Stimulated activated naive CD4-positive, alpha-beta T cell (primary cell): ENCODE measurements around the gene ZNF718.
"Not testable (repeated sequence)": the region's sequence is repeated elsewhere in the genome, so short reads cannot be mapped to it uniquely, and the experiment has no call there.

Source experiments
- DNase-seq, 6 experiments: peaks; one replicate each; lab custom pipeline; 2025; lab: John Stamatoyannopoulos, UW

ZNF718 gene

DNA sequence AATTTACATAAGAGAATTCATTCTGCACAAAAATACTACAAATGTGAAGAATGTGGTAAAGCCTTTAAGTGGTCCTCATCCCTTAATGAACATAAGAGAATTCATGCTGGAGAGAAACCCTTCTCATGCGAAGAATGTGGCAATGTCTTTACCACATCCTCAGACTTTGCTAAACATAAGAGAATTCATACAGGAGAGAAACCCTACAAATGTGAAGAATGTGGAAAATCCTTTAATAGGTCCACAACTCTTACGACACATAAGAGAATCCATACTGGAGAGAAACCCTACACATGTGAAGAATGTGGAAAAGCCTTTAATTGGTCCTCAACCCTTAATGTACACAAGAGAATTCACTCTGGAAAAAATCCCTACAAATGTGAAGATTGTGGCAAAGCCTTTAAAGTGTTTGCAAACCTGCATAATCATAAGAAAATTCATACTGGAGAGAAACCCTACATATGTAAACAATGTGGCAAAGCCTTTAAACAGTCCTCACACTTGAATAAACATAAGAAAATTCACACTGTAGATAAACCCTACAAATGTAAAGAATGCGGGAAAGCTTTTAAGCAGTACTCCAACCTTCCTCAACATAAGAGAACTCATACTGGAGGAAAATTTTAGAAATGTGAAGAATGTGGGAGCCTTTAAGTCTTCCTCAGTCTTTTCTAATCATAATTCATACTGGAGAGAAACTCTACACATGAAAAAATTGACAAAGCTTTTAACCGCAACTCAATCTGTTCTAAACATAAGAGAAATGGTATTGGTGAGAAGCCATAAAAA lies 37.4 kb downstream of the ZNF718 start:
- no peak for DNase-seq

DNA sequence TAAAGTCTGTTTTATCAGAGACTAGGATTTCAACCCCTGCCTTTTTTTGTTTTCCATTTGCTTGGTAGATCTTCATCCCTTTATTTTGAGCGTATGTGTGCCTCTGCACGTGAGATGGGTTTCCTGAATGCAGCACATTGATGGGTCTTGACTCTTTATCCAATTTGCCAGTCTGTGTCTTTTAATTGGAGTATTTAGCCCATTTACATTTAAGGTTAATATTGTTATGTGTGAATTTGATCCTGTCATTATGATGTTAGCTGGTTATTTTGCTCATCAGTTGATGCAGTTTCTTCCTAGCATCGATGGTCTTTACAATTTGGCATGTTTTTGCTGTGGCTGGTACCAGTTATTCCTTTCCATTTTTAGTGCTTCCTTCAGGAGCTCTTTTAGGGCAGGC lies 45.3 kb downstream of the ZNF718 start:
- not testable (repeated sequence) for DNase-seq

DNA sequence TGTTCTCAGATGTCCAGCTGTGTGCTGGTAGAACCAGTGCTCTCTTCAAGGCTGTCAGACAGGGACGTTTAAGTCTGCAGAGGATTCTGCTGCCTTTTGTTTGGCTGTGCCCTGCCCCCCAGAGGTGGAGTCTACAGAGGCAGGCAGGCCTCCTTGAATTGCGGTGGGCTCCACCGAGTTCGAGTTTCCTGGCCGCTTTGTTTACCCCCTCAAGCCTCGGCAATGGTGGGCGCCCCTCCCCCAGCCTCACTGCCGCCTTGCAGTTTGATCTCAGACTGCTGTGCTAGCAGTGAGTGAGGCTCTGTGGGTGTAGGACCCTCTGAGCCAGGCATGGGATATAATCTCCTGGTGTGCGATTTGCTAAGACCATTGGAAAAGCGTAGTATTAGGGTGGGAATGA lies 47.0 kb downstream of the ZNF718 start:
- DNase-seq = not testable (repeated sequence)

DNA sequence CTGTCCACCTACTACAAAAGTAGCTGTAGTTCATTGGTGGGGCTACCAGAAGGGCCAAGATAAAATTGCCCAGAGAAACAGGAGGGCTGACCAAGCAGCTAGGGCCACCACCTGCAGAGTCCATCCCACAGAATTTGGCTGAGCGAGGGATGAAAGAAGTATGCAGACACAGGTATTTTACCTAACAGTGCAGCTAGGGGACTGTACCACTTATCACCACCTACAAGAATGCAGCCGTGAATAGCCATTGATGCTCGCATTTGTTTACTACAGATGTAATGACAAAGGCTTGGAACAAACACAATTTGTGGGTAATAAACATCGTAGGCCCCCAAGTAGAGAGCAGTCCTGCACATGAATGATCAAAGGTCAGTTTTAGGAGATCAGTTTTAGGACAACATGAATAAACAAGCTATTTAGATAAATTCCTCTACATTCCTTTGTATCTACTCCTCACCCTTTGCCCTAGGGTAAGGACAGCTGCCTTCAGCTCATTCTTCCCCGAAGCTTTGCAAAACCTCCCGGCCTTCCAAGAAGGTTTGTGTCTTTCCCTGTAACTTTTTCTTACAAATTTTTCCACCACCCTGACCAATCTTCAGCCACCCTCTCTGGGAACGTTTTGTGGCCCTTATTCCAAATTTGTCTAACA lies 49.5 kb downstream of the ZNF718 start:
- no peak for DNase-seq

DNA sequence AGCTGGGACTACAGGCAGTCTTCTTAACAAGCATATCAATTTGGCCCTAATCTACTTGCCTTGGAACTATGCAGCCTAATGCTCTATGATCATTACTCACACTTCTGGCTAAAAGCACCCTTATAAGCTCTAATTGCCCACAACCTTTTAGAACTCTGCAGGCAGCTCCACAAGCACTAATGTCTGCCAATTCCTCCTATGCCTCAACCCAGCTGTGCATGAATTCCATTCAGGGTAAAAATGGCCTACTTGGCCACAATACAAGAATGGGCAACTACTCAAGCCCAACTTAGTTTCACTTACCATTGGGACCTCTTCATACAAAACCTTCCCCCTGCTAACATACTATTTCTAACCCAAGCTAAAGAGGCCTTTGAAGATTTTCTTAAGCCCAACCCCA lies 51.7 kb downstream of the ZNF718 start:
- no peak for DNase-seq

DNA sequence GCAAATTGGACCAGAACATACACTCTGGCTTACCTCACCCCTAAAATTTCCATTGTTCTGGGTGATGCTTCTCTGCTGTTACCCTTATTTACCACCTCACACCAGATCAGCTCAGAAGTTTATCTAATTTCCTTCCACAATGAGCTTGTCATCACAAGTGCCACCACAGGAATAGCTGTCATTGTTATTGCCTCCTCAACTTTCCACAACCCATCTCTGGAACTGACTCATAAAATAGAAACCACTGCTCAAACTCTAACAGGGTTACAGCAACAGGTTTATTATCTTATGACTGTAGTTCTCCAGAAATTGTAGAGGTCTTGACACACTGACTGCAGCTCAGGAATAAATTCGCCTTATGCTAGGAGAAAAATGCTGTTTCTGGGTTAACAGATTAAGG lies 52.7 kb downstream of the ZNF718 start:
- DNase-seq = no peak

DNA sequence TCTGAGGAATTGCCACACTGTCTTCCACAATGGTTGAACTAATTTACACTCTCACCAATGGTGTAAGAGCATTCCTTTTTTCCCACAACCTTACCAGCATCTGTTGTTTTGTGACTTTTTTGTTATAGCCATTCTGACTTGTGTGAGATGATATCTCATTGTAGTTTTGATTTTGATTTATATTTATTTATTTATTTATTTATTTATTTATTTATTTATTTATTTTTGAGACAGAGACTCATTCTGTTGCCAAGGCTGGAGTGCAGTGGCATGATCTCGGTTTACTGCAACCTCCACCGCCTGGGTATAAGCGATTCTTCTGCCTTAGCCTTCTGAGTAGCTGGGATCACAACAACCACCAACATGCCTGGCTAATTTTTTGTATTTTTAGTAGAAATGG lies 57.9 kb downstream of the ZNF718 start:
- DNase-seq = not testable (repeated sequence)

DNA sequence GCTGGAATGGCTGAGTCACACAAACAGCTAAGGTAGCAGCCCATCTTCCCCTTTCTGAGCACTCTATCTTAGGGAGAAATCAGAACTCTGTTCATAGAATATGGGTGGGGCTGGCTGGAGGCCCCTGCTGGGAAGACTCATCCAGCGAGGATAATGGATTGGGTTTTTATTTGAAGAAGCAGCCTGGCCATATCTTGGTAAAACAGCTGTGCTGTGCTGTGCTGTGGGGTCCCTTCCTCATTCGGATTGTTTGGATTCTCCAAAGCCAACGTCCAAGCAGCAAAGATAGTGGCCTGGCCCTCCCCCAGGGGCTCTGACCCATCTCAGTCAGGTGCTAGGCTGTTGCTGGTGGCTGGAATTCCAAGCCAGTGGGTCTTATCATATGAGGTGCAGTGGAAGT lies 63.8 kb downstream of the ZNF718 start:
- DNase-seq = no peak

DNA sequence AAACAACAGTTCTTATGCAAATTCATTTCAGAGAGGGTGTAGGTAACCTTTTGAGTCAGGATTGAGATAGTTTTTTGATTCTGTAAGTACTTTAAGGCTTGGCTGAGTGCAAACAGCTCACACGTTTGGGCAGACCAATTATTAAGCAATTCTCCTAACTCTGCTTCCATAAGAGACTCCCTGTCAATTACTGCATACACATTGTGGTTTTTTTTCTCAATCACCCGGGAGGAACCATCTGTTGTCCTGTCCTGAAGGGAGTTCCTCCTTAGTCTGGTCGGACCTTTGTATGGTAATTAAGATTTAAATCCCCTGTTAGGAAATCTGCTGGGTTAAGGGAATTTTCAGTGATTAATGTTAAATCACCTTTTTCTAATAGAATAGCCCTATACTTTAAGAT lies 70.9 kb downstream of the ZNF718 start:
- DNase-seq = not testable (repeated sequence)

DNA sequence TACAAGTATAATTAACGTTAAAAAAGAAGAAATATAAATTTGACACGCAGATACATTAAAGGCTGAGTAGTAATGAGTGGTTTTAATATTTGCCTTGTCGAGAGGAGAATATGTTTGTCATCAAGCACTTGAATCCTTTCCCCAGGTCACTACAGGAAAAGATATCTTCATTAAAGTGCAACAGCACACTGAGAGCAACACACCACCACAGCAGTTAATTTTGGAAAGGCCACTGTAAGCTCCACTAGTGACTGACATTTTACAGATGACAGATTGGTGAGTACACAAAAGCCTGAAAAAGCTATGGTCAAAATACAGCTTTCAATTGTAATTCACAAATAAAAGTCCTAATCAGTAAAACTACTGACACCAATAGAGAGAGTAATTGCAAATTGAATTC lies 76.6 kb downstream of the ZNF718 start:
- no peak for DNase-seq

DNA sequence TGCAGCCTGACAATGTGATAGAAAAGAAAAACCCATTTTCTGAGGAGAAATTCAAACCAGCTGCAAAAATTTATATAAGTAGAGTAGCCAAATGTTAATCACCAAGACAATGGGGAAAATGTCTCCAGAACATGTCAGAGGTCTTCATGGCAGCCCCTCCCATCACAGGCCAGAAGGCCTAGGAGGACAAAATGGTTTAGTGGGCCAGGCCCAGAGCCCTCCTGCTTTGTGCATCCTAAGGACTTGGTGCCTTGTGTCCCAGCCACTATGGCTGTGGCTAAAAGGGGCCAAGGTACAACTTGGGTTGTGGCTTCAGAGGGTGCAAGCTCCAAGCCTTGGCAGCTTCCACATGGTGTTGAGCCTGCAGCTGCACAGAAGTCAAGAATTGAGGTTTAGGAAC lies 78.5 kb downstream of the ZNF718 start:
- DNase-seq = not testable (repeated sequence)

DNA sequence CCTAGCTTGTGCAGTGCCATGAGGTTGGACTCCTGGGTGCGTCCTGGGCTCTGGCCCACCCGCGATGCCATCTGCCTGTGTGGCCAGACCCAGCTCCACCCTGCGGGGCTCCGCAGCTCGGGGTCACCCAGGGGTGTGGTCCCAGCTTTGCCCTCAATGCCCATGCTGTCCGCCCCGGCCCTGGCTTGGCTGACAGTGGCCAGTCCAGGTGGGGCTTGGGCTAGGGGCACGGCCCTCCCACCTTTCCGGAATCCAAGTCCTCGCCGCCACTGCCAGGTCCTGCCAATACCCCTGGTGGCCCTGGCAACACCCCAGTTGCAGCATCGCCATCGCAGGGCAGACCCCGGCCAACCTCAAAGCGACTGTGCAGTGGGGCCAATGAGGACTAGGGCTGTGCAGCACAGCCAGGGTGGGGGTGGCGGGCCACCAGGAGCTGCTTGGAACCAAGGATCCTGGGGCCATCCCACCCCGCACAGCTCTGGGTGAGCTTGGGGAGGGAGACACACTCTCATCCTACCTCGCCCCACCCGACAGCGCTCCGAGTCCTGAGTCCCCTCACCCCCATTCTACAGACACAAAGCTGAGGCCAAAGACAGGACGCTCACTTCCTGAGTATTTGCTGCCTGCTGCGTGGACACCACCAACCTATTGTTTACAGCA lies 80.9 kb downstream of the ZNF718 start:
- DNase-seq = no peak

DNA sequence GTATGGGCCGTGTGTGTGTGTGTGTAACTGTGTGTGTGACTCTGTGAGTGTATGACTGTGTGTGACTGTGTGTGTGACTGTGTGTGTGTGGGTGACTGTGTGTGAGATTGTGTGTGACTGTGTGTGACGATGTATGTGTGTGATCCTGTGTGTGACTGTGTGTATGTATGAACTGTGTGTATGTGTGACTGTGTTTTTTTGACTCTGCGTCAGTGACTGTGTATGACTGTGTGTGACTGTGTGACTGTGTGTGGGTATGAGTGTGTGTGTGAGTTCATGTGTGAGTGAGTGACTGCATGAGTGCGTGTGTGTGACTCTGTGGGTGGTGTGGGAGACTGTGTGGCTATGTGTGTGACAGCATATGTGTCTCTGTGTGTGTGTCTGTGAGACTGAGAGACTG lies 81.8 kb downstream of the ZNF718 start:
- no peak for DNase-seq

DNA sequence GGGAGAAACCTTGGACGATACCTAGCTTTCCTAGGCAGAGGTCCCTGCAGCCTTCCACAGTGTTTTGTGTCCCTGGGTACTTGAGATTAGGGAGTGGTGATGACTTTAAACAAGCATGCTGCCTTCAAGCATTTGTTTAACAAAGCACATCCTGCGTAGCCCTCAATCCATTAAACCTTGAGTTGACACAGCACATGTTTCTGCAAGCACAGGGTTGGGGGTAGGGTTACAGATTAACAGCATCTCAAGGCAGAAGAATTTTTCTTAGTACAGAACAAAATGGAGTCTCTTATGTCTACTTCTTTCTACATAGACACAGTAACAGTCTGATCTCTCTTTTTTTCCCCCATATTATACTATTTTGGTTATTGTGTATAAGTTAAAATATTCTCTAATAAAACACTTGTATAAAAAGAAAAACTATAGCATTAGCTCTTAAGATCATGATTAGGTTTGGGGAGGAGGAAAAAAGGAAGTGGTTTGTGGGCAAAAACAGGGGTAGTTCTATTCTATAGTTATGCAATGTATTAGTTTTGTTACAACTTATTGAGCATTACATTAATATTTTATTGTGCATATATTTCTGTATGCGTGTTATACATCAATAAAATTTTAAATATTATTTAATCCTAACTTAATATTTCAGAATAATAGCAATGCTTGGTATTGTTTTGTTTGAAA lies 84.3 kb downstream of the ZNF718 start:
- peak in 1 of 6 experiments; percentile 3 for DNase-seq

DNA sequence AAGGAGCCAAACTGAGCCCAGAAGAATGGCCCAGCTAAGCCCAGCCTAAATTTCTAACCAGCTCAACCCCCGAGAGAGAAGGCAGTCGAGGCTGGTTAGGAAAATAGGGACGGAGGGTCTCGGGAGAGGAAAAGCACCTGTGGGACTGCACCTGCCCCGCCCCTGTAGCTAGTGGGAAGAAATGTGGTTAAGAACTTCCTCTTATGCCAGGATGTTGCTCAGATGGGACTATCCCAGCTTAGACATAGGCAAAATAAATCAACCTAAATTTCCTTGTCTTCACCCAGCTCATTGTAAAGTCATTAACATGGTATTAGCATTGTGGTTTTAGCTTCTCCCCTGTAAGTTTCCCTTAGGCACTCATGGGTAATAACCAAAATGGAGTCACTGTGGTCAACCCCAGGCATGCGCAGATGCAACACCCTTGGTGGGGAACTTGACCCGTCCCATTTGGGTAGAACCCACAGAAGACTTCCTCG lies 86.8 kb downstream of the ZNF718 start:
- no peak for DNase-seq

DNA sequence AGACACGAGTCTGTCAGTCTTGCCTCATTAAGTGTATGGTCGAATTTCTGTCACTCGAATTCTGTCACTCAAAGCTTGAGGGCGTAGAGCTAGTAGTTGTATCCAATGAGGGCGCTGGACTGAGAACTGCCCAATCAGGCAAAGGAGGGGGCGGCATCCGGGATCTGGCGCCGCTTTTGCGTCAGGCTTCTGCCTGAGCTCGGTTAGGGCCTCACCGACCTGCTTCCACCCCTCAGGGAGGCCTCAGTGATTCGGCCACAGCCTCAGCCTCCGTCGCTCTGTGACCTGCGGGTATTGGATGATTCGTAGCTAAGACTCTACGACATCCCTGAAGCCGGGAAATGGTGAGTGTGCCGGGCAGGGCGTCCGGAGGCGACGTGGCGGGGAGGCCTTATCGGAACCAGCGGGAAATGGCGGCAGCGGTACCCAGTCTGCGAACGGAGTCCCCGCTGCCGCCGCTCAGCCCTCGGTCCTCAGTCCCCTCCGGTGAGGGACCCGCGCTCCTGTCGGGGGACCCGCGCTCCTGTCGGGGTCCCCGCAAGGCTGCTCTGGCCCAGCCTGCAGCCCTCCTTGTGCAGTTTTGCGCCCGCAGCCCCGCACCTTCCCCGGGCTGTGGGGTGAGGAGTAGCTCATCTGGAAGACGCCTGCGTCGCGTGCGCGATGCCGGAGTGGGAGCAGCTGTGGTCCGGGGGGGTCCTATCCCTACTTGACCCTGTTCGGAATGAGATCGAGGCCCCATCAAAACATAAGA lies 88.3 kb downstream of the ZNF718 start:
- no peak for DNase-seq

DNA sequence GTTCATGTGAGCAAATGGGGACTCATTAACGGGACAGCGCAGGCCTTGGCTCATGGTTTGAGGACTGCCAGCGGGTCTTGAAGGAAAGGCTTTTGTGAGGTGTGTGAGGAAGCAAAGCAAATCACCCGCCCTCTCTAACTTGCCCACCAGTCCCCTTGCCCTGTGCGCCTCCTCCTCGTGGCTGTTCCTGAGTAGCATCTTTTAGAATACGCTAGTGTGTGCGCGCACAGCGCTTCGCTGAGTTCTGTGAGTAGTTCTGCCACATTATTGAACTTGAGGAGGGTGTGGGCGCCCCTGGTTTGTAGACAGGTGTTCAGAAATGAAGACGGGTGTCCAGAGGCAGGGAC lies 88.9 kb downstream of the ZNF718 start:
- not testable (repeated sequence) for DNase-seq
